ENCODE data around the gene TSEN2.
"Not testable (repeated sequence)": the region's sequence is repeated elsewhere in the genome, so short reads cannot be mapped to it uniquely, and the experiment has no call there.

TSEN2 gene

DNA sequence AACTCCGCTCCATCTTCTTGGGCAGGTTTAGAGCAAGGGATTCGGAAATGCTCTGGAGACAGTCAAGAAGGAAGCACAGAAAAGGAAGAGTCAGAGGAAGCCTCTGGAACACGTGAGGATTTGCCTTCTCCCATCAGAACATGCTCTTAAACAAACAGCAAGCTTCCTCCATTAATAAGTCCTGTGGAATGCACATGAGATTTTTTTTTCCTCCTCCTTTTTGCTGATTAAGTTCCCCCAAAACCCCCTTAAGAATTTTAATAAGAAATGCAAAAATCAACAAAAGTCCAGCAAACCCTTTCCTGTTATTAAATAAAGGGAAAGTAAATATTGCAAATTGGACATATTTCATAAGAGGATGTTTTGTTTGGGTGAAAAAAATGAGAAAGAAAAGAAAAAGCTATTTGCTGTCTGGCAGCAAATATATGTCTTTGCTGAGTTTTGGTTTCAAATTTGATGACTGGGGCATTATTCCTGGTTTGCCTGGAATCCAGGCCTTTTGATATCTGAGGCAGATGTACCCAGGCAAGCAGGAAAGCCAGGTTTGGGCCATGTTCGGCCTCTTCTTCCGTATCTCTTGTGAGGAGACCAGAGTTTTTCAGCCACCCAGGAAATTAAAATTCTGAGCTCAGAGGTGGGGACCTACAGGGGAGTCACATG is 7.9 kb upstream of the TSEN2 start:
- H3K27ac Mint-ChIP-seq, result peak overlapping the region; percentile 12
- peaks cover 11% of the 10 kb centered on the region for H3K4me1 Mint-ChIP-seq
- no peaks in the 10 kb centered on the region for H3K9me3 Mint-ChIP-seq
- no peak overlapping the region for H3K4me3 Mint-ChIP-seq
- no peaks in the 10 kb centered on the region for H3K27me3 Mint-ChIP-seq
- no peaks in the 10 kb centered on the region for H3K36me3 Mint-ChIP-seq
- no peak for ATAC-seq

DNA sequence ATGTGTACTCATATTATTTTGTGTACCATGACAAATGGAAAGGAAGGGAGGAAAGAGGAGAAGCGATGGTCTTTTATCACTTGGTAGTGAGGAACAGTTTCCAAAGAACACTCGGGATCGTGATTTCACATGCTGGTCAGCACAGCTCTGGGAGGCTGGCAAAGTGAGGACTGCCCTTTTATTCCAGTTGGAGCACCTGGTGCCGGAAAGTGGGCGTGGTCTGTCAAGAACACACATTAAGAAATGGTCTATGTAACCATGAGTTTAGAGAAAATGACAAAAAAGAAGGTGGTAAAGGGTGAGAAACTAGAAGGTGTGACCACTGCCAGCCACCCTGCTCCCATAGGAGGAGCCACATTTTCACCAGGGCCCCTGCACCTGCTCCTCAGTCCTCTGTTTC is 7.0 kb upstream of the TSEN2 start:
- no peak for ATAC-seq
- Mint-ChIP-seq H3K27me3 (no peaks in the 10 kb centered on the region), H3K9me3 (no peaks in the 10 kb centered on the region), H3K4me1 (peaks cover 7% of the 10 kb centered on the region), H3K4me3 (no peak overlapping the region), H3K27ac (peak overlapping the region; percentile 12), H3K36me3 (no peaks in the 10 kb centered on the region)

DNA sequence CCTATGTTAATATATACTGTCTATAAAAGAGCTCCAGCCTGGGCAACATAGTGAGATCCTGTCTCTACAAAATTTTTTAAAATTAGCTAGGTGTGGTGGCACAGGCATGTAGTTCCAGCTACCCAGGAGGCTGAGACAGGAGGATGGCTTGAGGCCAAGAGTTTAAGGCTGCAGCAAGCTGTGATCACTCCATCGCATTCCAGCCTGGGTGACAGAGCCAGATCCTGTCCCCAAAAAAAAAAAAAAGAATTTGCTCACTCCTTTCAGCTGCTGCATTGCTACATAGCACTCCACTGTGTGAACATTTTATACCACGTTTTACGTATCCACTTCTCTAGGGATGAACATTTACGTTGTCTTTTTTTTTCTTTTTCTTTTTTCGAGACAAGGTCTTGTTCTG is 6.0 kb upstream of the TSEN2 start:
- Mint-ChIP-seq H3K4me1 (peaks cover 12% of the 10 kb centered on the region), H3K9me3 (no peaks in the 10 kb centered on the region), H3K27ac (no peak overlapping the region), H3K27me3 (no peaks in the 10 kb centered on the region), H3K36me3 (no peaks in the 10 kb centered on the region), H3K4me3 (no peak overlapping the region)
- ATAC-seq, result no peak

DNA sequence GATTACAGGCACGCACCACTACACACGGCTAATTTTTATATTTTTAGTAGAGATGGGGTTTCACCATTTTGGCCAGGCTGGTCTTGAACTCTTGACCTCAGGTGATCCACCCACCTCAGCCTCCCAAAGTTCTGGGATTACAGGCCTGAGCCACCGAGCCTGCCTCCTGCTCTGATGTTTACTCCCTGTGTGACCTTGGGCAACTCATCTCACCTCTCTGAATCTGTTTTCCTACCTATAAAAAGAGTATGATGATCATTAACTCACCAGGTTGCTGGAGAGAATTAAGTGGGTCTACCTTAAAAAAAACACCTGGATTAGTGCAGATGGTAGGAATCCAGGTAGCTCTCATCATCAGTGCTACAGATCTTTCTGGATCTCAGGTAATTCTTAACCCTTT is 5.1 kb upstream of the TSEN2 start:
- H3K9me3 Mint-ChIP-seq, H3K4me3 Mint-ChIP-seq: not testable (repeated sequence)
- H3K4me1 Mint-ChIP-seq, result peaks cover 20% of the 10 kb centered on the region

DNA sequence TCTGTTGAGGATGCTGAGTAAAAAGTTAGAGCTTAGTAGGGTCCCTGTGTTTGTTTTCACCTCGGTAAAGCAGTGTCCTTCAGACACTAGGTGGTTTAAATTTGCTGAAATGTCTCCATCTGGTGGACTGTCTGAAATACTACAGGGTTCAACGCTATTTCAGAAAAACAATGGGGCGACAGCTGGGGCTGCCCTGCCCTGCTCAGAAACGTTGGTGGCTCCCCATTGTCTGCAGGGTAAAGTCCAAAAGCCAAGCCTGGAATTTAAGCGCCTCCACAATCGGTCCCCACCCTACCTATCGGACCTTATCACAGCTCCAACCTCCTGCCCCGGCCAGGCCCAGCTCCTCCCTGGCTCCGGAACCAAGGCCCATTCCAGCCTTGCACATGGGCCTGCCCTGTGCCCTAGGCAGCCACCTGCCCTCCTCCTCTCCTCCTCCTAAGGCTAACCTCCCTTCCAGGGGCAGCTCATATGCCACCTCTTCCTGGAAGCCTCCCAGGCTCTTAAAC is 4.3 kb upstream of the TSEN2 start:
- H3K36me3 Mint-ChIP-seq, result no peaks in the 10 kb centered on the region
- H3K9me3 Mint-ChIP-seq, result no peaks in the 10 kb centered on the region
- H3K27ac Mint-ChIP-seq, result no peak overlapping the region
- H3K4me1 Mint-ChIP-seq, result peaks cover 27% of the 10 kb centered on the region
- no peak for ATAC-seq
- no peak overlapping the region for H3K4me3 Mint-ChIP-seq
- H3K27me3 Mint-ChIP-seq, result no peaks in the 10 kb centered on the region

More for the DNA sequence above, 5.1 kb upstream of the TSEN2 start:
- not testable (repeated sequence) for H3K27ac Mint-ChIP-seq, H3K36me3 Mint-ChIP-seq, ATAC-seq, H3K27me3 Mint-ChIP-seq

DNA sequence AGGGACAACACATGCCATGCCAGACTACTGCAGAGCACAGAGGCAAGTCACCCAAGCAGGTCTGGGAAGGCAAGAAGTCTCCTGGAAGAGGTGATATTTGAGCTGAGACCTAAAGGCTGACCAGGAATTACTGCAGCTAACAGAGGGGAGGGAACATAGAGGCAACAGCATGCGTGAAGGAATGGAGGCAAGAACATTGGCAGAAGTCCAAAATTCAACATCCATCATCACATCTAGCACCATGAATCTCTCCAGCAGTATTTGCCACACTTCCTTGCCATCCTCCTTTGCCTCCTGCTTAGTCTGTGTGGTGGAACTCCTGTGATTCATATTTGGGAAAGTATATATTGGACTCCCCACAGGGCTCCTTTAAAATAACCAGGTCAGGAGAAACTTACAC is 870 bp upstream of the TSEN2 start:
- peak overlapping the region; percentile 91 for H3K27ac Mint-ChIP-seq

DNA sequence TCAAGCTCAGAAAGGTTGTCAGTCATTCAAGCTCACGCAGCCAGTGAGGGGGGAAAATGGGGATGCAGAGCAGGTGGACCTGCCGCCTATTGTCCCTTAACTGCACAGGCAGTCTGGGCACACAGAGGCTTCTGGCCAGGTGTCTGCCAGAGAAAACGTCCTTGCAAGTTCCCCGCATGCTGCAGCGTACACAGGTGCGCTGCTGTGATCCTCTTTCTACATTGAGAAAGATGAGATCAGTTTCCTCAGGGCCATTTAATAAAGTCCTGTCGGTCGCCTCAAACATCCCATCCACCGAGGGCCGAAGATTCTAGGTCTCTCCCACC is 445 bp upstream of the TSEN2 start:
- Mint-ChIP-seq H3K27me3 (no peaks in the 10 kb centered on the region), H3K4me3 (peak overlapping the region; percentile 98), H3K36me3 (peaks cover 20% of the 10 kb centered on the region), H3K27ac (peak overlapping the region; percentile 91), H3K4me1 (peaks cover 53% of the 10 kb centered on the region), H3K9me3 (no peaks in the 10 kb centered on the region)
- ATAC-seq, result no peak

More for the DNA sequence above, 870 bp upstream of the TSEN2 start:
- peaks cover 49% of the 10 kb centered on the region for H3K4me1 Mint-ChIP-seq
- H3K4me3 Mint-ChIP-seq, result peak overlapping the region; percentile 98
- peaks cover 16% of the 10 kb centered on the region for H3K36me3 Mint-ChIP-seq
- H3K9me3 Mint-ChIP-seq, result no peaks in the 10 kb centered on the region
- no peak for ATAC-seq
- H3K27me3 Mint-ChIP-seq, result no peaks in the 10 kb centered on the region

DNA sequence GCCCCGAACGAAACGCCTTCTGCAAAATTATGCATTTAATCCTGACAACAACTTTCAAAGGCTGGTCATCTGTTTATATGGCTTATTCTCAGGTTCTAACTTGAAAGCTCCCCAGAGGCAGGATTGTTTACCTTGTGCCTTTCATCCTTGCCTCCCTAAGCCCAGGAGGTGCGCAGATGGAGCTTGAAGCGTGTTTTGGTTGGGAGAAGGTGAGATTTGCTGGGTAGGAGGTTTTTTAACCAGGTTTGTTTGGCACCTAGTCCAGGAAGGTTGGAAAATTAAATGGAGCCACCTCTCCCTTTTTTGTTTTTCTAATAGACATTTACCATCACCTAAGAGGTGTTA is 675 bp downstream of the TSEN2 start:
- Mint-ChIP-seq H3K27me3 (no peaks in the 10 kb centered on the region), H3K36me3 (peaks cover 26% of the 10 kb centered on the region), H3K4me1 (peaks cover 48% of the 10 kb centered on the region), H3K4me3 (peak overlapping the region; percentile 98), H3K27ac (peak overlapping the region; percentile 91), H3K9me3 (no peaks in the 10 kb centered on the region)
- ATAC-seq, result no peak

DNA sequence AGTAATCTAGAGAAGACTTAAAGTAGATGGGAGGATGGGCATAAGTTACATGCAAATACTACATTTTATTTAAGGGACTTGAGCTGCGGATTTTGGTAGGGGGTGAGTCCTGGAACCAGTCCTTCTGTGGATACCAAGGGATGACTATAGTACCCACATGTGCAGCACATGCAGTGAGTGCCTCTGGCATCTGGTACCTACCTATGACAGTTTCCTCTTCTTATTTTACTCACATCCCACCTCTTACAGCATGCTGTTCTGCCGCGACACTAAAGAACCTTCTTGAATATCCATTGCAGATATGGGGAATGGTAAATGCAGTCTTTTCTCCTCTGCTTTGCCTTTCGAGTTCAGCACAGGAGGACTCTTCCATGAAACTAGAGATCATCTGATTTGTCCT is 1.7 kb downstream of the TSEN2 start:
- H3K4me3 Mint-ChIP-seq, result no peak overlapping the region
- H3K27me3 Mint-ChIP-seq, result no peaks in the 10 kb centered on the region
- peaks cover 37% of the 10 kb centered on the region for H3K36me3 Mint-ChIP-seq
- no peaks in the 10 kb centered on the region for H3K9me3 Mint-ChIP-seq
- H3K4me1 Mint-ChIP-seq, result peaks cover 46% of the 10 kb centered on the region
- no peak for ATAC-seq
- no peak overlapping the region for H3K27ac Mint-ChIP-seq

DNA sequence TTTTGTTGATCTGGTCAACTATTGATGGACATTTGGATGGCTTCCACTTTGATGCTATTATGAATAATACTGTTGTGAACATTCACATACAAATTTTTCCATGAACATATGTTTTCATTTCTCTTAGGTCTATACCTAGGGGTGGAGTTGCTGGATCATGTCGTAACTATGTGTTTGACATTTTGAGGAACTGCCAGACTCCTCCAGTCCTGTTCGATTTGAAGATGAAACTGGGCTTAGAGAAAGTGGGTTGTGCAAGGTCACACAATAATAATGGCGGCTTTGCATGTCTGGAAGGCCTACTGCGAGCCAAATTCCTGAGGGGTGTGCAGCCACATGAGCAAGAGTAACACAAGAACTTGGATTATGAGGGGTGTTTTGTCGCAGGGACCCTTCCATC is 2.6 kb downstream of the TSEN2 start:
- Mint-ChIP-seq H3K36me3 (peaks cover 44% of the 10 kb centered on the region), H3K4me3 (no peak overlapping the region), H3K27me3 (no peaks in the 10 kb centered on the region), H3K4me1 (peaks cover 46% of the 10 kb centered on the region), H3K27ac (no peak overlapping the region), H3K9me3 (no peaks in the 10 kb centered on the region)
- ATAC-seq, result no peak

DNA sequence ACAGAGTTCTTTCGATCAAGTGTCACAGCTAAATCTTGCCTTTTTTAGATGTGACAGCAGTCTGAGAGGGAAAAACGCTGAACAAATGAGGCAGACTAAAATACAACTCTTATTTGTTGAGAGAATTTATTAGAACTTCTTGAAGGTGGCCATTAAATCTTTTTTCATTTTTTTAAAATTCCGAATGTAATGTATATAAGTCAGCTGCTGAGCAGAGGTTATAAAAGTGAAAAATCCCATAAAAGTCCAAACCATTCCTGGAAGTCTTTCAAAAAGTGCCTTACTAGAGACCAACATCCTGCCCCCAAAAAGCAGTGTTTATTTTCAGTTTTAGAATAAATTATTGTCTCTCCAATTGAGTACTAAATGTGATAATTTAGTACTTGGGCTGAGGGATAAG is 3.1 kb downstream of the TSEN2 start:
- H3K4me1 Mint-ChIP-seq, result peaks cover 46% of the 10 kb centered on the region
- H3K4me3 Mint-ChIP-seq, result no peak overlapping the region

DNA sequence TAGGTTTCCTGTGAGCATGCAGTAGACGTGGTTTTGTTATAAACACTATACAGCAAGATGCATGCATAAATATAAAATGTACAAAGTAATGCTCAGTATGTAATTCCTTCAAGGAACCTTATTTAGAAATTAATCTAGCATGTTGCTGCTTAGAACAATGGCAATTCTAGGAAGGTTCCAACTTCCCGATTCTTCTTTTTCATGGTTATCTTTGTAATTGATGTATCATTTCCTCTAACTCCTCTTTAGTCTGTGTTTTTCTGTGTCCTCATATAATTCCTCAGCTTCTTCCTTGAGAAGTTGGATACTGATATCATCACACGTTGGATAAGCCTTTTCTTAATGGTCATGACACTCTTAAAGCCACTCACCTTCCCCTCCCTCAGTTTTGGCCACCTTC is 3.5 kb downstream of the TSEN2 start:
- Mint-ChIP-seq H3K4me1 (peaks cover 46% of the 10 kb centered on the region), H3K27ac (no peak overlapping the region), H3K27me3 (no peaks in the 10 kb centered on the region), H3K4me3 (no peak overlapping the region), H3K9me3 (no peaks in the 10 kb centered on the region), H3K36me3 (peaks cover 45% of the 10 kb centered on the region)
- ATAC-seq, result no peak

More for the DNA sequence above, 3.1 kb downstream of the TSEN2 start:
- H3K27me3 Mint-ChIP-seq, result no peaks in the 10 kb centered on the region
- peaks cover 44% of the 10 kb centered on the region for H3K36me3 Mint-ChIP-seq
- no peak overlapping the region for H3K27ac Mint-ChIP-seq
- no peaks in the 10 kb centered on the region for H3K9me3 Mint-ChIP-seq
- no peak for ATAC-seq

DNA sequence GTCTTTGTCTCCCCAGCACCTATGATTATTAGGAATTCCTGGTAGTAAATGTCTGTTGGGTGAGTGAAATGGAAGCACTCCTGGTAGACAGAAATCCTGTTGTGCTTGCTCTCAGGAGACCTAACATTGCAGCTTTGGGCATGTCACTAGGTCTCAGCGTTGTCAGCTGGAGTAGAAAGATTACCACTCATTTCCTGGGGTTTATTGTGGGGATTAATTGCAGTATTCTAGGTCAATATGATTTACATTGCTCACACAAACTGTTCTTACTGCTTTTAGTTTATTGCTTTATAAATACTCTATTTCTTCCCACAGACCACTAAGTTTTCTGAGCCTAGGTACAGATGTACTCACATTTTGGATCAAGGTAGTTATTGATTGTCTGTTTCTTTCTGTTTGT is 5.1 kb downstream of the TSEN2 start:
- Mint-ChIP-seq H3K27me3 (no peaks in the 10 kb centered on the region), H3K36me3 (peaks cover 57% of the 10 kb centered on the region), H3K4me1 (peaks cover 32% of the 10 kb centered on the region), H3K4me3 (no peak overlapping the region), H3K9me3 (no peaks in the 10 kb centered on the region), H3K27ac (no peak overlapping the region)
- no peak for ATAC-seq

DNA sequence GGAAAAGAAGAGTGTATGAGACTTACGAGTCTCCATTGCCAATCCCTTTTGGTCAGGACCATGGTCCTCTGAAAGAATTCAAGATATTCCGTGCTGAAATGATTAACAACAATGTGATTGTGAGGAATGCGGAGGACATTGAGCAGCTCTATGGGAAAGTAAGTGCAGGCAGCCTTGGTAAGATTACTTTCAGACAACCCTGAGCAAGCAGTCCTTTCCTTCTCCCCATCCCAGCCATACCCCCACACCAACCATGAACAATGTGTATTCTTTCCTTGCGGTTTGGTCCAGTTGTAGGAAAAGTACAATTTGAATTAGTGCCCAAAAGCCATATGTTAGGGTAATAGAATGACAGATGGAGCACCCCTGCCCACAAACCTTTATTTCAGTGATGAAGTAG is 5.6 kb downstream of the TSEN2 start:
- no peak for ATAC-seq
- no peaks in the 10 kb centered on the region for H3K27me3 Mint-ChIP-seq
- no peaks in the 10 kb centered on the region for H3K9me3 Mint-ChIP-seq
- no peak overlapping the region for H3K27ac Mint-ChIP-seq
- peaks cover 60% of the 10 kb centered on the region for H3K36me3 Mint-ChIP-seq
- H3K4me3 Mint-ChIP-seq, result no peak overlapping the region
- H3K4me1 Mint-ChIP-seq, result peaks cover 27% of the 10 kb centered on the region

DNA sequence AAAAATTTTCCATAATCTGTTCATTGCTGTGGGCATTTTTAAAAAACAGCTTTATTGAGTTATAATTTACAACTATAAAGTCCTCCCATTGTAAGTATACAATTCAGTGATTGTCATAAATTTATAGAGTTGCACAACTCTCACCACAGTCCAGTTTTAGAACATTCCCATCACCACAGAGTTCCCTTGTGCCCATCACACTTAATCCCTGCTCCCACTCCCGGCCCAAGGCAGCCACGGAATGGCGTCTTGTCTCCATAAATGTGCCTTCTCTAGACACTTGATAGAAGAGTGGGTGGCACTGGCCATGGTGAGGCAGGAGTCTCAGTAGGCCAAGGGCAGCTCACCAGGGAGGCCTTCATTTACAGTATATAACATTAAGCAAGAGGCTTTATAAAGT is 6.3 kb downstream of the TSEN2 start:
- ATAC-seq, result no peak
- Mint-ChIP-seq H3K4me3 (no peak overlapping the region), H3K9me3 (no peaks in the 10 kb centered on the region), H3K4me1 (peaks cover 20% of the 10 kb centered on the region), H3K27me3 (no peaks in the 10 kb centered on the region), H3K36me3 (peaks cover 60% of the 10 kb centered on the region), H3K27ac (no peak overlapping the region)

DNA sequence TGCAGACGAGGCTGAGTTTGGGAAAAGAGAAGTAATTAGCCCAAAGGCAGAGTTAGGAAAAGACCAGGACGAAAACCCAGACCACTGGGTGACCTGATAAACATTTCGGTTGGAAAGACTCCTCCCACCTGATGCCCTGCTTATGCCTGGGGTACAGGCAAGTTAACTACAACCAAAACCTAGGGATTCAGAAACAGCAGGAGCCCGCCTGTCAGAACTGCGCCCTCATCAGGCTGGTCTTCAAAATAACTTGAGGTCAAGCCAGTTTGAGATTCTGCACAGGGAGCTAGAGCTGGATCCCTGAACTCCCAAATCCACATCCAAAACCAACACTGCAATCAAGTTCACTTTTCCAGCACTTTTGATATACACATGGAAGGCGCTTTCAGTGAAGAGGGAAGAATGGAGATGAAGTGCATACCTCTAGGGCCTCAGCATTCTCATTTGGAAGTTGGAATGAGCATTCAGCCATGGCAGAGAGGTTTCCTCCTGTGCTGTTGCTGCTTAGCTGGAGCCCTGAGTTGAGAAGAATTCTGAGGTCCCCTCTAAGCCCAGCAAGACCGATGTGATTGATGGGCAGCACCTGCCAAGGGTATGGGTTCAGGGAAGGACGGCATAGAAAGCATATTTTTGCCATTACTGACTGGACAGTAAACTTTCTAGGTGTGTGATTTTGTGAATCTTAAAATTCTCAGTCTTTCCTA is 11.6 kb downstream of the TSEN2 start:
- no peaks in the 10 kb centered on the region for H3K27me3 Mint-ChIP-seq
- peaks cover 65% of the 10 kb centered on the region for H3K36me3 Mint-ChIP-seq
- no peak for ATAC-seq
- H3K9me3 Mint-ChIP-seq, result no peaks in the 10 kb centered on the region
- H3K4me3 Mint-ChIP-seq, result no peak overlapping the region
- no peak overlapping the region for H3K27ac Mint-ChIP-seq
- no peaks in the 10 kb centered on the region for H3K4me1 Mint-ChIP-seq

All from stimulated activated memory B cell treated with anti-CD40 and anti-IgM and Interleukin-4, amounts not matched to agents 10 μg/mL and 1 μg/mL and 100 μg/mL, for 72 hours (primary cell).